K562 (cell line): ENCODE data around the gene NOP10. TPM values are rescaled to one million over a fixed set of nuclear protein-coding genes. Genes with fewer than 3 reads are reported as not detected.

Source experiments
- ATAC-seq: fragments of 200-7000 bp; cut with Tn5 transposase; 3 replicates; pipeline ENCODE4 v1.9.1; 2020; ENCODE audit warnings: moderate library complexity
- BruUV-seq: library from RNA; stranded (reverse); fragments of 400-500 nt; replicated peaks from 2 replicates; lab custom pipeline; 2021; lab: Mats Ljungman, UMichigan
- CTCF ChIA-PET: fragments of 300-600 bp; formaldehyde crosslinking; extraction: SDS; loops from one replicate; lab custom pipeline; 2021; ENCODE audit warnings: low intra/inter-chr PET ratio; lab: Yijun Ruan, JAX
- POLR2A ChIA-PET: fragments of 300-600, 350-650 bp; sonication (Branson Sonifier 250); formaldehyde crosslinking; extraction: SDS; loops from one replicate; lab custom pipeline; 2021; ENCODE audit warnings: antibody characterized with exemption, inconsistent platforms; lab: Yijun Ruan, JAX
- DNase-seq, 4 experiments: peaks; one replicate each; pipeline versions ENCODE4 v3.0.0 to v3.0.0-alpha.2; 2011 to 2018; ENCODE audit warnings: low spot score in 3 of 4, mixed read lengths in 3 of 4; ENCODE audit errors: extremely low read depth in 1 of 4
- FAIRE-seq: peaks from 2 replicates; lab custom pipeline; 2011; peaks lifted over from hg19 to GRCh38; lab: Jason Lieb, UNC
- H2AFZ ChIP-seq: 2 replicates; pipeline ENCODE4 v1.6.0; 2011; ENCODE audit warnings: low read depth, low read length, control low read depth, inconsistent platforms
- H3K27ac ChIP-seq: fragments of 200-600 bp; 3 replicates; pipeline ENCODE4 v1.8.0; 2011; ENCODE audit warnings: low read depth, mild to moderate bottlenecking, control low read depth, inconsistent platforms, low read length, moderate library complexity, mixed read lengths; ENCODE audit errors: extremely low read depth
- H3K27me3 ChIP-seq, 2 experiments: fragments of 300-600 bp in 1 of 2; 2 replicates in 1 of 2; 3 replicates in 1 of 2; pipeline versions ENCODE4 v1.6.0 to v1.8.0; 2011; ENCODE audit warnings: inconsistent platforms in 2 of 2, low read length in 2 of 2, mild to moderate bottlenecking in 1 of 2, mixed read lengths in 1 of 2, moderate library complexity in 1 of 2; ENCODE audit not compliant: control insufficient read depth in 2 of 2, insufficient read depth in 2 of 2
- H3K36me3 ChIP-seq: fragments of 300-600 bp; 3 replicates; pipeline ENCODE4 v1.8.0; 2011; ENCODE audit warnings: mild to moderate bottlenecking, low read length, inconsistent platforms; ENCODE audit not compliant: control insufficient read depth, insufficient read depth
- H3K4me1 ChIP-seq, 2 experiments: fragments of 200-600 bp in 1 of 2; replicated peaks in 1 of 2; 2 replicates in 1 of 2; 3 replicates in 1 of 2; pipeline versions ENCODE4 v1.5.1 to v1.8.0; 2011; ENCODE audit warnings: inconsistent platforms in 2 of 2, low read length in 2 of 2, mild to moderate bottlenecking in 1 of 2, mixed read lengths in 1 of 2, moderate library complexity in 1 of 2; ENCODE audit not compliant: control insufficient read depth in 2 of 2, insufficient read depth in 2 of 2
- H3K4me2 ChIP-seq: 2 replicates; pipeline ENCODE4 v1.6.1; 2011; ENCODE audit warnings: low read length, control low read depth, inconsistent platforms, mixed read lengths; ENCODE audit not compliant: insufficient read depth
- H3K4me3 ChIP-seq: fragments of 200-600 bp; sonication (generic), shearing (Covaris generic); 2 replicates; pipeline ENCODE4 v1.5.1; 2016; ENCODE audit warnings: control low read depth, inconsistent platforms
- H3K79me2 ChIP-seq: fragments of 200-600 bp; 3 replicates; pipeline ENCODE4 v1.8.0; 2011; ENCODE audit warnings: low read length, inconsistent platforms; ENCODE audit not compliant: control insufficient read depth, insufficient read depth
- H3K9ac ChIP-seq, 2 experiments: 2 replicates each; pipeline versions ENCODE4 v1.6.0 to v1.6.1; 2011; ENCODE audit warnings: low read depth in 2 of 2, low read length in 2 of 2, control low read depth in 1 of 2, inconsistent platforms in 1 of 2, mild to moderate bottlenecking in 1 of 2, mixed read lengths in 1 of 2; ENCODE audit not compliant: insufficient read depth in 1 of 2
- H3K9me1 ChIP-seq: one replicate; pipeline ENCODE4 v1.6.0; 2011; ENCODE audit warnings: inconsistent platforms, mild to moderate bottlenecking, low read length, moderate library complexity; ENCODE audit not compliant: control insufficient read depth, insufficient read depth
- H3K9me3 ChIP-seq: replicated peaks from 2 replicates; pipeline ENCODE4 v1.5.1; 2011; ENCODE audit warnings: low read depth, low read length, inconsistent platforms; ENCODE audit not compliant: control insufficient read depth, insufficient read depth
- H4K20me1 ChIP-seq: replicated peaks from 2 replicates; pipeline ENCODE4 v1.6.1; 2011; ENCODE audit warnings: low read length, inconsistent platforms, mixed read lengths; ENCODE audit not compliant: control insufficient read depth, insufficient read depth
- SIX5 ChIP-seq, 2 experiments: IDR thresholded peaks; 2 replicates each; pipeline ENCODE4 v1.6.1; 2011; ENCODE audit warnings: low read length in 2 of 2, borderline replicate concordance in 1 of 2, low read depth in 1 of 2, mild to moderate bottlenecking in 1 of 2, moderate library complexity in 1 of 2; ENCODE audit not compliant: insufficient read depth in 1 of 2
- ZBTB8A ChIP-seq: fragments of 450-650 bp; IDR thresholded peaks from 2 replicates; pipeline ENCODE4 v1.6.1; 2018; ENCODE audit warnings: mild to moderate bottlenecking, moderate library complexity; ENCODE audit not compliant: partially characterized antibody
- WGBS: fragments of 100-300 bp; shearing (Covaris generic); methylation state at CpG from one replicate; pipeline ENCODE4 v1.1.6; 2016; ENCODE audit warnings: low coverage, mixed read lengths; ENCODE audit not compliant: insufficient coverage; ENCODE audit errors: missing lambda C conversion rate; 5-methylcytosine and 5-hydroxymethylcytosine counted together
- in situ Hi-C: fragments of 300-500 bp; cut with MboI; formaldehyde crosslinking; loops from 4 replicates; pipeline ENCODE4 v1.15.0; 2018; ENCODE audit warnings: inconsistent platforms, mixed read lengths
- intact Hi-C: fragments of 100-400 bp; cut with micrococcal nuclease; formaldehyde crosslinking; loops from 2 replicates; pipeline ENCODE4 v1.14.2; 2022
- polyA plus RNA-seq, 8 experiments: library from polyadenylated mRNA; depleted of rRNA in 4 of 8; stranded (reverse) in 5 of 8; unstranded in 3 of 8; fragments of >200 nt; fragmentation: Nextera tagmentation in 2 of 8; fragmentation: Illumina TruSeq in 1 of 8; extraction: Ambion mirVana in 2 of 8; extraction: Trizol in 1 of 8; gene quantifications; 2 replicates each; pipeline versions ENCODE4 v1.2.1 to v1.2.3, GENCODE V29; 2011 to 2014; ENCODE audit warnings: inconsistent platforms in 1 of 8, missing spikeins in 1 of 8
- total RNA-seq, 7 experiments: library from RNA; depleted of rRNA in 6 of 7; stranded (reverse); fragments of >200 nt in 6 of 7; fragmentation: Illumina TruSeq in 2 of 7; extraction: Trizol in 2 of 7; gene quantifications; 2 replicates each; pipeline versions ENCODE4 v1.2.1 to v1.2.3, GENCODE V29; 2011 to 2021; ENCODE audit warnings: low replicate concordance in 1 of 7

Gene NOP10
- total and polyA plus RNA-seq, 9 of the 15 experiments (the other 6 are each of a cell fraction or from before 2014, with no cell fraction given) = 250 to 1,663 (median 449) TPM

DNA sequence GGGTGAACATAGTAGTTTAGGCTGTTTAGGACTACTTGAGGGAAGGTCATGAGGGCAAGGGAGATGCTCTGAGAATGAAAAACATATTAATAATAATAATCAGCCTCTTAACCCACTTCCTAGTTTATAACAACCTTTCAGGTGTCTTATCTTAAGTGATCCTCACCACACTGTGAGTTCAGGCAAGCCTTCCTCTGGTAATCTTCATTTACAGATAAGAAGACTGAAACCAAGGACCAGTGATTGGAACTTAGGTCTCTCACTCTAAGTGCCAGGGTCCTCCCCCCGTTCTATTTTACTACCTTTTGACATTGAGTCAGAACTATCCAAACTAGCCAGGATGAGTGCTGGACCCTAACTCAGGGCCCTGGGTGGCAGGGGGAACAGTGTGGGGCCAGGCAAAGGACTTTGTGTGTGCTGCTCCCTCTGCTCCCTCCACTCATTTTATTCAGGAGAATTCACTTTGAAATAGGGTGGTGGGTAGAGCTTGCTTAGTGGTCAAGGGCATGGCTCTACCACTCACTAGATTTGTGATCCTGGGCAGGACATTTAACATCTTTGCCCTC lies 5.9 kb upstream of the NOP10 start (continued):
- TF ChIP-seq SIX5 (IDR thresholded peaks at IDR 0.05; ENCODE audit: borderline replicate concordance in 1 of 2, insufficient read depth in 1 of 2, low read depth in 1 of 2, low read length in 2 of 2) = no peak

DNA sequence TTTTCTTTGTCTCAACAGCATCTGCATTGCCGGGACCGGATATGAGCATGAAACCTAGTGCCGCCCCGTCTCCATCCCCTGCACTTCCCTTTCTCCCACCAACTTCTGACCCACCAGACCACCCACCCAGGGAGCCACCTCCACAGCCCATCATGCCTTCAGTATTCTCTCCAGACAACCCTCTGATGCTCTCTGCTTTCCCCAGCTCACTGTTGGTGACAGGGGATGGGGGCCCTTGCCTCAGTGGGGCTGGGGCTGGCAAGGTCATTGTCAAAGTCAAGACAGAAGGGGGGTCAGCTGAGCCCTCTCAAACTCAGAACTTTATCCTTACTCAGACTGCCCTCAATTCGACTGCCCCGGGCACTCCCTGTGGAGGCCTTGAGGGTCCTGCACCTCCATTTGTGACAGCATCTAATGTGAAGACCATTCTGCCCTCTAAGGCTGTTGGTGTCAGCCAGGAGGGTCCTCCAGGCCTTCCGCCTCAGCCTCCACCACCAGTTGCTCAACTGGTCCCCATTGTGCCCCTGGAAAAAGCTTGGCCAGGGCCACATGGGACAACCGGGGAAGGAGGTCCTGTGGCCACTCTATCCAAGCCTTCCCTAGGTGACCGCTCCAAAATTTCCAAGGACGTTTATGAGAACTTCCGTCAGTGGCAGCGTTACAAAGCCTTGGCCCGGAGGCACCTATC lies 5.2 kb upstream of the NOP10 start:
- peaks cover 1% of the 10 kb centered on the region; the same call in 1 of the 3 replicates for H3K79me2 ChIP-seq
- no peak for TF ChIP-seq ZBTB8A
- TF ChIP-seq, all 486 proteins: peak for 0
- H3K9me1 ChIP-seq = no peaks in the 10 kb centered on the region
- no peaks in the 10 kb centered on the region; a peak in 1 of 5 replicates for H3K4me1 ChIP-seq
- in situ Hi-C loops (no loop called here), intact Hi-C loops (no loop called here)
- no peak for DNase-seq
- ChIA-PET CTCF (no interaction called here), POLR2A (interaction anchor here (0.6 to 1.7 kb wide), 2 partner anchors 12 to 19 kb away, joined by 3 to 4 read pairs; no protein-coding TSS in a partner anchor)
- no peak overlapping the region for H2AFZ ChIP-seq
- H3K27ac ChIP-seq = no peak overlapping the region
- no peak overlapping the region for H3K4me2 ChIP-seq
- no TSS peak for BruUV-seq
- no peaks in the 10 kb centered on the region for H3K36me3 ChIP-seq
- H3K9ac ChIP-seq = 0 out of 4 replicates have a peak overlapping the region, but pooled peaks of 1 of the 2 experiments have one; percentile 27
- no peaks in the 10 kb centered on the region for H4K20me1 ChIP-seq
- 18% methylated on average over 10 of the region's 13 CpGs for WGBS
- no peak for FAIRE-seq
- no peak for ATAC-seq
- H3K4me3 ChIP-seq = no peak overlapping the region
- peaks cover 12 to 18% of the 10 kb centered on the region in 2 experiments for H3K27me3 ChIP-seq
- H3K9me3 ChIP-seq = peaks cover 4% of the 10 kb centered on the region
